GM21619 (cell line): Measurements from ENCODE around the gene SF3A2.

Source experiments
- ATAC-seq: cut with Tn5 transposase; IDR thresholded peaks from one replicate; pipeline ENCODE4 v1.9.1; 2021; ENCODE audit not compliant: unreplicated experiment

Gene SF3A2

DNA sequence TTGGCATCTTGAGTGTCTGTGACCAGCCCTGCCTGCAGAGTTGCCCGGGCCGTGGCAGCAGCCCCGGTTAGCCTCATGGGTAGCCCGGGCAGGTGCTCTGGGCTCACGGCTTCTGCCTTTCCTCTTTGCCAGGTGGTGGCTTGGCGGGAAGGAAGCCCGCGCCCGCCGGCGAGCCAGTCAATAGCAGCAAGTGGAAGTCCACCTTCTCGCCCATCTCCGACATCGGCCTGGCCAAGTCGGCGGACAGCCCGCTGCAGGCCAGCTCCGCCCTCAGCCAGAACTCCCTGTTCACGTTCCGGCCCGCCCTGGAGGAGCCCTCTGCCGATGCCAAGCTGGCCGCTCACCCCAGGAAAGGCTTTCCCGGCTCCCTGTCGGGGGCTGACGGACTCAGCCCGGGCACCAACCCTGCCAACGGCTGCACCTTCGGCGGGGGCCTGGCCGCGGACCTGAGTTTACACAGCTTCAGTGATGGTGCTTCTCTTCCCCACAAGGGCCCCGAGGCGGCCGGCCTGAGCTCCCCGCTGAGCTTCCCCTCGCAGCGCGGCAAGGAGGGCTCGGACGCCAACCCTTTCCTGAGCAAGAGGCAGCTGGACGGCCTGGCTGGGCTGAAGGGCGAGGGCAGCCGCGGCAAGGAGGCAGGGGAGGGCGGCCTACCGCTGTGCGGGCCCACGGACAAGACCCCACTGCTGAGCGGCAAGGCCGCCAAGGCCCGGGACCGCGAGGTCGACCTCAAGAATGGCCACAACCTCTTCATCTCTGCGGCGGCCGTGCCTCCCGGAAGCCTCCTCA lies 10.4 kb upstream of the SF3A2 start:
- no peak for ATAC-seq

- ATAC-seq, result no peak
Measured at GRCh38 chr19:2226840-2227360, 9.7 kb upstream of the SF3A2 start.

DNA sequence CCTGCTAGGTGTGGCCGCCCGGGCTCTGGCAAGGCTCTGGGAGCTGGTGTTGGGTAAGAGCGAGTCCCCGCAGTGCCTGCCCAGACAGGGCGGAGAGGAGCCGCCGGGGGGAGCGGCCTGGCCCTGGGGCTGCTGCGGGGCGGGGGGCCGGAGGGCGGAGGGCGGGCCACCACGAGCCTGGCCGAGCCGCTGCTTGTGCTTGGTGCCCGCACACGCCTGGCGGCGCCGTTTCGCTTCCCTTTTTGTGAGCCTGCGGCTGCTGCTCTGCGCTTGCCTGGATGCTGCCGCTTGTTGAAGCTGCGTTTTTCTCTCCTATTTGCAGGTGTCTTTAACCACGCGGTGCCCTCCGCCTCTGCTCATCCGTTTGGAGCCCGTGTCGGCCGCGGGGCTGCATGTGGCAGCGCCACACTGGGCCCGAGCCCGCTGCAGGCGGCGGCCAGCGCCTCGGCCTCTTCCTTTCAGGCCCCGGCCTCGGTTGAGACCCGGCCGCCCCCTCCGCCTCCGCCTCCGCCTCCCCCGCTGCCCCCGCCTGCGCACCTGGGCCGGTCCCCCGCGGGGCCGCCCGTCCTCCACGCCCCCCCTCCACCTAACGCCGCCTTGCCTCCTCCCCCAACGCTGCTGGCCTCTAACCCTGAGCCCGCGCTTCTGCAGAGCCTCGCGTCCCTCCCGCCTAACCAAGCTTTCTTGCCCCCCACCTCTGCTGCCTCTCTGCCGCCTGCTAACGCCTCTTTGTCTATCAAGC lies 9.0 kb upstream of the SF3A2 start:
- ATAC-seq, result no peak

GRCh38 chr19:2228157-2229030 lies 8.2 kb upstream of the SF3A2 start:
- ATAC-seq, result no peak

DNA sequence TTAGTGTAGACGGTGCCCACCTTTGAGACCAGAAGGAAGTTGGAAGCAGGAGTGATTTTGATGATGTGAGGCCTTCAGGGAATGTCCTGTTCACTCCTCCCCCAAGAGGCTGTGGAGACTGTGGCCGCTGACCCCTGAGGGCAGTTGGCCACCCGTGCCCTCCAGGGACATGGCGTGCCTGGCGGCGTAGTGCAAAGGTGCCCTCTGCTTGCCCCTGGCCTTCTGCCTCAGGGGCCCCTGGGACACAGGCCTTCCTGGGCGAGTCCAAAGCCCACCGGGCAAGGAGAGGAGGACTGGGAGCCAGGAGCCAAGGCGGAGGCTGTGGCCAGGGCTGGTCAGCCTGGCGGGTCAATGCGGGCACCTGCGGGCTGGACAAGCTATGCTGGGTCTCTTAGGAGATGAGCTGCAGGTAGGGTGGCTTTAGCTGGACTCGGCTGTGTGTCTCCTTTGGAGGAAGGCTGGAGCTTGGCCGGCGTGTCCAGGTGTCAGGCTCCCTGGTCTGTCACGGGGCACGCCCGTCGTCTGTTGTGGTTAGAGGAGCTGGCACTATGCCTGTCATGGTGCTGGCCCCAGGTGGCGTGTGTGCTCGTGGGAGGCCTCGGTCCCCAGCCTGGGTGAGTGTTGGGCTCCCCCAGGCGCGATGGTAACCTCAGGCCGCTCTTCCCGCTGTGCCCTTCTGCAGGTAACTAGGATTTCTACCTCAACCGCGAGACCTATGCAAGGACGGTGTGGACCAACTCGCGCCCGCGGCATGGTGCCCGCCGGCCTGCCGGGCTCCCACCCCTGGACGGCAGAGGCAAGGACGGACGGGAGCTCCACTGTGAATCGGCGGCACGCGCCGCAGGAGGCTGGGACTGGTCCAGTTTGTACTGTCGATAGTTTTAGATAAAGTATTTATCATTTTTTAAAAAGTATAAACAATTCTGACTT lies 7.3 kb upstream of the SF3A2 start:
- ATAC-seq, result no peak

- ATAC-seq, result no peak
Measured at GRCh38 chr19:2230033-2230531, 6.5 kb upstream of the SF3A2 start.

DNA sequence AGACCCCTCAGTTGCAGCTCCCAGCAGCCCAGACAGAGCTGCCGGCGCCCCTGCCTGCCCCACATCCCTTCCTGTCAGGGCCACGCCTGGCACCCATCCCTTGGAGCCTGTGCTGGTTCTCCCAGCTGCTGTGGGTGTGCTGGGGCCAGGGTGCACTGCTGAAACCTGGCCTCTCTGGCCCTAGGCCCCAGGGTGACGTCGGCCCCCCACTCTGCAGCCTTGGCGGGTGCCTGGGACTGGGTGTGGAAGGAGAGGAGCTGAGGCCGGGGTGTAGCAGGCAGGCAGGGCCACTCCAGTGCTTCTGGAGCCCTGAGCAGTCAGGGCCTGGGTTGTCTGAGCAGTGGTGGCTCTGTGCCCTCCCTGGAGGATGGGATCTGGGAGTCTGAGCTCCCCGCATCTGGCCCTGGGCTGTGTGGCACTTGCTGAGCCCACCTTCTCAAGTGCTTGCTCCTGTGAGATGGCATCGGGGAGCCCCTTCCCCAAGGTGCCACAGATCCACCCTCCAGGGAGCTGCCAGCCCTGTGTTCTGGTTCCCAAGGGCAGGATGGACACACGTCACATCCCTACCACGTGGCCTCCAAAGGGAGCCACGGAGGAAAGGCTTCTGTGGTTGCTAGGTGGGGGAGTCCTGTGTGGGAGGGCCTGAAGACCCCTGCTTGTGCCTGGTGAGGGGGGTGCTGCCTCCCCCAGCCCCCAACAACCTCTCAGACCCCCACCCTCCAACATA lies 5.7 kb upstream of the SF3A2 start:
- ATAC-seq, result no peak

- ATAC-seq, result no peak
Measured at GRCh38 chr19:2231621-2232221, 4.9 kb upstream of the SF3A2 start.

DNA sequence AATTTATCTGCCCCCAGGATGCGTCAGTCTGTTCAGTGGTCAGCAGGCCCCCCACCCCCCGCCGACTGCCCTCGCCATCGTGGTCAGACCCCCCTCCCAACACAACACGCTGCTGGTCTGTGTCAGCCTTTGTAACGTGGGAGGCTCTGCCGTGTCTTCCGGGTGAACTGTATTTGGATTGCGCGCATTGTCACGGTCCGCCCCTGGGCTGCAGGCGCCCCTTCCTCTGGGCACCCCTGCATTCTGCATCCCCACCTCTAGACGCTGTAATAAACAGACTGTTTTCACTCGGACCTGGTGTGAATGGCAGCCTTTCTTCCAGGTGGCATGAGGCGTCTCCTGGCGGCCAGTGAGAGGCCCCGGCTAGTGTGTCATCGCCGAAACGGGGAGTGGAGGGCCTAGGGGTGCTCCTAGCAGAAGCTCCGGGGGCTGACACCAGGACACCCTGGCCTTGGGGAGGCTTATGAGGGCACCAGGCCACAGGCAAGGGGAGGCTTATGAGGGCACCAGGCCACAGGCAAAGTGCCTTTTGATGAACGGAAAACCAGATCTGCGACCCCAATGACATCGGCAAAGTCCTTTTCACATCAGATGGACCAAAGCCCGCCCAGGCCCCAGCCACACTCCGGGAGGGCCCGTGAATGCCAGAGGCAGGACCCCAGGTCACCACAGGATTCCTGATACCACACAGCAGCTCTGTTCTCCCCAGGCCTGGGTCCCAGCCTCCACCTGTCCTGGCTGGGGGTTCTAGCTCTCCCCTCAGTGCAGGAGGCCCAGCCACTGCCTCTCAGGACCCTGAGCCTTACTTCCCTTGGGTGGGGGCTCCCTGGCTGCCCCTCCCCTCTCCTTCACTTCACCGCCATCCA lies 4.1 kb upstream of the SF3A2 start:
- ATAC-seq, result no peak

DNA sequence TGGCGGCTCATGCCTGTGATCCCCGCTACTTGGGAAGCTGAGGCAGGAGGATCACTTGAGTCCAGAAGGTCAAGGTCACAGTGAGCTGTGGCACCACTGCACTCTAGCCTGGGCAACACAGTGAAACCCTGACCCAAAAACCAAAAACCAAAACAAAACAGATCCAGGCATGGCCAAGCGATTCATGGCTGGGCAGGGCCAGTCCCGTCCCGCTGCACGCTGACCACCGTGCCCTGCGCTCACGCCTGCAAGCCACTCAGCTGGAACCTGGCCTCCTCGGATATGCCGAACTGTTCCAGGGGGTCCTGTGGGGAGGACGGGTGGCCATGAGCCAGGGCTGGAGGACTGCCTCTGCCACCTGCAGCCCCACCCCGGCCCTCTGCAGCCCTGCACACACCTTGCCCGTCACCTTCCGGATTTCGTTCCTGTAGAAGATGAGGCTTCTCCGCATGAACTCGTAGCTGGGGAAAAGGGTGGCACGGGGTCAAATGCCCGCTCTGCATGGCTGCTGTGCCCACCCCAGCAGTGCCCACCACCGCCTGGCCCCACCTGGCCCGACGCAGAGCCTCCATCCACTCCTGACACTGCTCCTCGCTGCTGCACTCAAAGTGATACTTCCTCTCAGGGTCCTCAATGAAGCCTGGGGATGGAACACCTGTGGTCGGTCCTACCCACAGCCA lies 2.9 kb upstream of the SF3A2 start:
- ATAC-seq, result no peak

DNA sequence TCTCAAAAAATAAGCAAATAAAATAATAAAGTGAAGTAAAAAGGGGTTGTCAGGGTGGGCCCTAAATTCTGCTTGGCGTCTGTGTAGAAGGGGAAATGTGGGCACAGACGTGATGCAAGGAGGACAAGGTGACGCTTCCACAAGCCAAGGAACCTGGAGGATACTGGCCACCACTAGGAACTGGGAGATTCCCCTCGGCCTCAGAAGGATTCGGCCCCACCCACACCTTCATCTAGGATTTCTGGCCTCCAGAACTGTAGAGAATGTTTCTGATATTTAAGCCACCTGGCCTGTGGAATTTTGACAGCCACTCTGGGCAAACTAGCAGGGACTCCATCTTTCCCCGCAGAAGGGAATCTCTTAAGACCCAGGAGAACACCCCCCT lies 1.6 kb upstream of the SF3A2 start:
- no peak for ATAC-seq

DNA sequence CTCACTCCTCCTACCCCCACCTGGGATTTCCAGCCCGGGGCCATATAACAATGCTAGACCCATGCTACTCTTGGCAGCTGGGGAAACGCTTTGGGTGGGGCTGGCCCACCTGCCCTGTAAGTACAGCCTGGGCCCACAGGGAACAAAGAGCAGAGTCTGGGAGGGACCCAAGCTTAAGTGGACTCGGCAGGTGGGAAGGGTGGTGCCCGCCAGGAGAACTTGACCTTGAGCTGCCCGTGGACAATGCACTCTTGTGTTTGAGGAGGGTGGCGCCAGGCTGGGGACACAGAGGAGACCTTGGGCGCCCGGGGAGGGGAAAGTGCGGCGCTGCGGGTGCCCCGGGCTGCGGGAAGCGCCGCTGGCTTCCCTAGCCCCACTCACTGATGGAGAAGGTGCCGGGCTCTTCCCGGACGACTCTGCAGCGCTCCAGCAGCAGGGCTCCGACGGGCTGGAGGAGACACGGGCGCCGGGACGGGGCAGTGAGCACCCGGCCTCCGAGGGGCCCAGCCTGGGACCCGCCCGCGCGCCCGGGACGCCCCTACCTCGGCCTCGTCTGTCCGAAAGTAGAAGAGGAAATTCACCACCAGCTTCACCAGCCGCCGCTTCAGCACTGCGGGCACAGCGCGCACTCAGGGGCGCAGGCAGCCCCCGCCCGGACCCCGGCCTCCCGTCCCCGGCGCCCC lies 1.1 kb upstream of the SF3A2 start:
- ATAC-seq, result peak; percentile 22

- ATAC-seq, result no peak
Measured at GRCh38 chr19:2236064-2236313, 635 bp upstream of the SF3A2 start.

DNA sequence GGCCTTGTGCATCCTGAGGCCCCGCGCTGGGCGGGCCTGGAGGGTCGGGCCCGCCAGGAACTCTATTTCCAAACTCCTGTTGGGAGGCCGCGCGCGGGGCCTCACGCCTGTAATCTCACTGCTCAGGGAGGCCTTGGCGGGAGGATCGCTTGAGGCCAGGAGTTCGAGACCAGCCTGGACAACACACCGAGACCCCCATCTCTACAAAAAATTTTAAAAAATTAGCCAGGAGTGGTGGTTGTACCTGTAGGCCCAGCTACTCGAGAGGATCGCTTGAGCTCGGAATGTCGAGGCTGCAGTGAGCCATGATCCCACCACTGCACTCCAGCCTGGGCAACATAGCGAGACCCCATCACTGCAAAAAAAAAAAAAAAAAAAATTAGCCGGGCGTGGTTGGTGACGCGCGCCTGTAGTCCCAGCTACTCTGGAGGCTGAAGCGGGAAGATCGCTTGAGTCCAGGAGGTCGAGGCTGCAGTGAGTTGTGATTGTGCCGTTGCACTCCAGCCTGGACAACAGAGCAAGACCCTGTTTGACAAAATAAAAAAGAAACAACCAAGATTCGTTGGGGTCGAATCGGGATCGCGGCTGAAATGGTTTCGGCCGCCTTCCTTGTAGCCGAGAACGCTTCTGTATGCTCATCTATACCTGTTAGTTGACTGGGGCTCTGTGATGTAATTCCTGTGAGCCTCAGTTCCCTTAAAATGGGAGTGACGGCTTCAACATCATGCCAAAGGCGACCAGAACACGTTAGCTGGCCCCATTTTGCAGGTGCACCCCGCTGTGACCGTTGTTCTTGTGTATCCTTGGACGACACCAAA lies 636 bp downstream of the SF3A2 start:
- no peak for ATAC-seq

GRCh38 chr19:2237869-2238153 lies 1.2 kb downstream of the SF3A2 start:
- no peak for ATAC-seq

- no peak for ATAC-seq
Measured at GRCh38 chr19:2239173-2239572, 2.5 kb downstream of the SF3A2 start.
